T-helper 2 cell (primary cell): ENCODE measurements around the gene NPLOC4.

Experiments used
- DNase-seq, 5 experiments: peaks; one replicate each; pipeline versions ENCODE4 v3.0.0 to v3.0.0-alpha.2; 2012 to 2022

NPLOC4 gene

GRCh38 chr17:81662002-81662401, 25.1 kb upstream of the NPLOC4 start:
- DNase-seq, result no peak

GRCh38 chr17:81660441-81660840, 23.5 kb upstream of the NPLOC4 start:
- DNase-seq, result no peak

- DNase-seq, result no peak
Measured at GRCh38 chr17:81659038-81659437, 22.1 kb upstream of the NPLOC4 start.

- peak in 1 of 5 experiments; percentile 42 for DNase-seq
Measured at GRCh38 chr17:81656835-81657234, 19.9 kb upstream of the NPLOC4 start.

GRCh38 chr17:81656118-81656743, 19.3 kb upstream of the NPLOC4 start, which contains the start of gene PDE6G:
TSS of gene PDE6G (minus strand) at chr17:81656542. CDS start at chr17:81653305, 3,237 bp downstream.
- DNase-seq, result no peak

GRCh38 chr17:81655378-81656117, 18.6 kb upstream of the NPLOC4 start:
- no peak for DNase-seq

GRCh38 chr17:81652906-81653771, 16.2 kb upstream of the NPLOC4 start:
- peak in 1 of 5 experiments; percentile 27 for DNase-seq

GRCh38 chr17:81651692-81652091, 14.8 kb upstream of the NPLOC4 start:
- no peak for DNase-seq

- no peak for DNase-seq
Measured at GRCh38 chr17:81650951-81651350, 14.0 kb upstream of the NPLOC4 start.

GRCh38 chr17:81648707-81649085, 11.8 kb upstream of the NPLOC4 start:
- no peak for DNase-seq

- DNase-seq, result no peak
Measured at GRCh38 chr17:81648013-81648706, 11.2 kb upstream of the NPLOC4 start.

GRCh38 chr17:81647640-81648012, 10.7 kb upstream of the NPLOC4 start:
- DNase-seq, result no peak

- no peak for DNase-seq
Measured at GRCh38 chr17:81646869-81647600, 10.1 kb upstream of the NPLOC4 start.

GRCh38 chr17:81644976-81645952, 8.4 kb upstream of the NPLOC4 start:
- DNase-seq, result no peak

- no peak for DNase-seq
Measured at GRCh38 chr17:81644496-81644895, 7.6 kb upstream of the NPLOC4 start.

GRCh38 chr17:81641825-81642489, 5.0 kb upstream of the NPLOC4 start:
- DNase-seq, result no peak

GRCh38 chr17:81640011-81640410, 3.1 kb upstream of the NPLOC4 start:
- no peak for DNase-seq

GRCh38 chr17:81638683-81639082, 1.8 kb upstream of the NPLOC4 start:
- no peak for DNase-seq

- no peak for DNase-seq
Measured at GRCh38 chr17:81635973-81636504, 873 bp downstream of the NPLOC4 start.

GRCh38 chr17:81635431-81635830, 1.5 kb downstream of the NPLOC4 start:
- no peak for DNase-seq
